Panc1 (cell line): ENCODE measurements around the gene CCDC174. TPM values are rescaled to one million over a fixed set of nuclear protein-coding genes. Genes with fewer than 3 reads are reported as not detected.
A peak's percentile ranks its signal among the peaks of the same experiment; 100 is the strongest.

ENCODE experiments used
- ATAC-seq: fragments of 200-7000 bp; cut with Tn5 transposase; 2 replicates; pipeline ENCODE4 v1.9.1; 2020; ENCODE audit warnings: mild to moderate bottlenecking, moderate library complexity
- BruUV-seq: library from RNA; stranded (reverse); fragments of 400-500 nt; replicated peaks from 2 replicates; lab custom pipeline; 2021; lab: Mats Ljungman, UMichigan
- CTCF ChIA-PET: fragments of 300-600 bp; sonication (Branson Sonifier 250); formaldehyde crosslinking; loops from one replicate; lab custom pipeline; 2022; ENCODE audit warnings: antibody characterized with exemption; lab: Charles Lee
- POLR2A ChIA-PET: fragments of 300-600 bp; sonication (Branson Sonifier 250); formaldehyde crosslinking; loops from one replicate; lab custom pipeline; 2022; ENCODE audit warnings: antibody characterized with exemption; lab: Charles Lee
- DNase-seq: peaks from one replicate; pipeline ENCODE4 v3.0.0-alpha.2; 2010; ENCODE audit warnings: low read depth, low spot score
- H3K27ac ChIP-seq: 2 replicates; pipeline ENCODE4 v1.5.1; 2011; ENCODE audit warnings: mild to moderate bottlenecking, low read length, inconsistent platforms
- H3K27me3 ChIP-seq: fragments of 200-500 bp; sonication (Bioruptor generic); 2 replicates; pipeline ENCODE4 v1.6.0; 2014; ENCODE audit warnings: low read length, inconsistent platforms; ENCODE audit not compliant: control insufficient read depth, insufficient read depth
- H3K36me3 ChIP-seq: fragments of 200-500 bp; sonication (Bioruptor generic); 2 replicates; pipeline ENCODE4 v1.5.1; 2014; ENCODE audit warnings: inconsistent platforms, mild to moderate bottlenecking, low read length, moderate library complexity; ENCODE audit not compliant: control insufficient read depth, insufficient read depth
- H3K4me1 ChIP-seq: 2 replicates; pipeline ENCODE4 v1.5.1; 2011; ENCODE audit warnings: inconsistent platforms, mild to moderate bottlenecking, low read length, moderate library complexity; ENCODE audit not compliant: control insufficient read depth, insufficient read depth
- H3K4me3 ChIP-seq, 2 experiments: 2 replicates each; pipeline ENCODE4 v1.5.1; 2011 to 2012; ENCODE audit warnings: low read depth in 2 of 2, low read length in 2 of 2, mild to moderate bottlenecking in 2 of 2, inconsistent platforms in 1 of 2, moderate library complexity in 1 of 2
- H3K9me3 ChIP-seq: fragments of 200-500 bp; sonication (Bioruptor generic); 2 replicates; pipeline ENCODE4 v1.5.1; 2014; ENCODE audit warnings: low read depth, mild to moderate bottlenecking, inconsistent platforms, low read length, moderate library complexity; ENCODE audit not compliant: control insufficient read depth, insufficient read depth
- POLR2AphosphoS5 ChIP-seq: IDR thresholded peaks from 2 replicates; pipeline ENCODE4 v1.6.1; 2012; ENCODE audit warnings: mild to moderate bottlenecking, low read depth, low read length, moderate library complexity
- SIN3A ChIP-seq: IDR thresholded peaks from 2 replicates; pipeline ENCODE4 v1.6.1; 2012; ENCODE audit warnings: low read depth, mild to moderate bottlenecking, low read length, moderate library complexity, borderline replicate concordance; ENCODE audit not compliant: insufficient read depth
- TCF7L2 ChIP-seq: IDR thresholded peaks from 2 replicates; pipeline ENCODE4 v1.6.1; 2011; ENCODE audit warnings: mild to moderate bottlenecking, low read depth, low read length, inconsistent platforms
- in situ Hi-C: cut with HindIII; loops from 2 replicates; pipeline ENCODE4 v1.10.0; 2016; ENCODE audit warnings: low sequenced_read_pairs, low pct_unique_long_range_greater_than_20kb
- intact Hi-C: fragments of 100-400 bp; cut with micrococcal nuclease; formaldehyde crosslinking; loops from one replicate; pipeline ENCODE4 v1.10.0; 2022; ENCODE audit not compliant: unreplicated experiment
- total RNA-seq: library from RNA; stranded (reverse); gene quantifications from one replicate; pipeline ENCODE4 v1.2.1, GENCODE V29; 2021; ENCODE audit not compliant: unreplicated experiment
- TF ChIP-seq, protein P1 (sequence below): fragments of 450-650 bp; IDR thresholded peaks from 2 replicates; pipeline ENCODE4 v1.5.1; 2017; ENCODE audit warnings: mild to moderate bottlenecking
- TF ChIP-seq, protein P2 (sequence below), 2 experiments: IDR thresholded peaks; 2 replicates each; pipeline ENCODE4 v1.6.1; 2011 to 2012; ENCODE audit warnings: low read depth in 2 of 2, control low read depth in 1 of 2, low read length in 1 of 2, mild to moderate bottlenecking in 1 of 2, moderate library complexity in 1 of 2; ENCODE audit not compliant: insufficient read depth in 1 of 2

CCDC174 gene
- total RNA-seq, 1 experiment from 2014 or later, result 10.6 TPM

DNA sequence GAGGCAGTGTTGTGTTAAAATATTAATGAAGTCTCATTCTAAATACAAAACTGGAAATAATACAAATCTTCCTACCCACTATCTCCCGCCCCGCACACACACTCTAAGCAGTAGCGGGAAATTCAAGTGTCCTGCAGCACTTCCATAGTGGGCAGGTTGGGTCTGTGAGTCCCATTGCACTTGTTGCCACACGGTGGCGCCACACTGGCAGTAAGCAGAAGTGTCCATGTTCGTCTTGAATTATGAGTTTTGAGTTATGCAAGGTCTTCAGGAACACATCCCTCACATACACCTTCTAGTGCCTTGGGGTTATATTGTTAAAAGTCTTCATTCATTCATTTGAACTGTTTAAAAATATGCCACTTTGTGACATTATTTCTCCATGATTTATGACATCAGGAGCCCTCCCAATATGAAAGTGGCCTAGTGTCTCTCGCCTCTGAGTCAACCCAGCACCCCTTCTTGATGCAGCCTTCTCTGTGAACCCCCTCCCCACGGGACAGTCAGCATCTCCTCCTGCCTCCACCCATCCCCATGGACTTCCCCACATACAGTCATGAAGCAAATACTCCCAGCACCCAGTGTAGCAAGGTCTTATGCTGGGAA is 17.6 kb upstream of the CCDC174 start:
- CTCF ChIA-PET, result no interaction called here
- no TSS peak for BruUV-seq
- intact Hi-C loops, result no loop called here

DNA sequence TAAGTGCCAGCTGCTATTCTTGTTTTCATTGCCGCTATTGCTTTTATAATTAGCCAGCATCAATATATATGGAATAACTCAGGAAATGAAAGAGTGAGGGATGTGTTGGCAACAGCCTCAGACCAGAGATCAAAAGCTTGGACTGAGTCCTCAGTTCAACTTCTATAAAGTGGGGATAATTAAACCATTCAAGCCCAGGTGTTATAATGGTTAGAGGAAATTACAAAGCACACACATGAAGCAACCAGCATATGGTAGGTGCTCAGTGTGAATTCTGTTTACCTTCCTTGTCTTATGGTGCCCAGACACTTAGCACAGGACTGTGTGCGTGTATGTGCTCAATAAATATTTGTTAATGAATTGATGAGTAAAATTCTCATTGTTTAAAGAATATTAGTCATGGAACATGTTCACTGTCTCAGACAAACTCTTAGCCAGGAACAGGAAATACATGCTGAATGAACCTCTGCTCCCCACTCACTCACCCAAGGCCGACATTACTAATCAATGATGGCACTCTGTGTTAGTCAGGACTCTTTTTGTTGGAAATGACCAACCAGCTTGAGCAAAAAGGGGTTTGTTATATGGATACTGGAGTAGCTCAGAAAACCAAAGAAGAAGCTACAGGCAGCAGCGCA is 16.7 kb upstream of the CCDC174 start:
- TF ChIP-seq SIN3A, result no peak
- TF ChIP-seq TCF7L2, result no peak
- TF ChIP-seq, protein P1, sequence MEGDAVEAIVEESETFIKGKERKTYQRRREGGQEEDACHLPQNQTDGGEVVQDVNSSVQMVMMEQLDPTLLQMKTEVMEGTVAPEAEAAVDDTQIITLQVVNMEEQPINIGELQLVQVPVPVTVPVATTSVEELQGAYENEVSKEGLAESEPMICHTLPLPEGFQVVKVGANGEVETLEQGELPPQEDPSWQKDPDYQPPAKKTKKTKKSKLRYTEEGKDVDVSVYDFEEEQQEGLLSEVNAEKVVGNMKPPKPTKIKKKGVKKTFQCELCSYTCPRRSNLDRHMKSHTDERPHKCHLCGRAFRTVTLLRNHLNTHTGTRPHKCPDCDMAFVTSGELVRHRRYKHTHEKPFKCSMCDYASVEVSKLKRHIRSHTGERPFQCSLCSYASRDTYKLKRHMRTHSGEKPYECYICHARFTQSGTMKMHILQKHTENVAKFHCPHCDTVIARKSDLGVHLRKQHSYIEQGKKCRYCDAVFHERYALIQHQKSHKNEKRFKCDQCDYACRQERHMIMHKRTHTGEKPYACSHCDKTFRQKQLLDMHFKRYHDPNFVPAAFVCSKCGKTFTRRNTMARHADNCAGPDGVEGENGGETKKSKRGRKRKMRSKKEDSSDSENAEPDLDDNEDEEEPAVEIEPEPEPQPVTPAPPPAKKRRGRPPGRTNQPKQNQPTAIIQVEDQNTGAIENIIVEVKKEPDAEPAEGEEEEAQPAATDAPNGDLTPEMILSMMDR, result no peak
- no peak for TF ChIP-seq POLR2AphosphoS5
- TF ChIP-seq, protein P2, sequence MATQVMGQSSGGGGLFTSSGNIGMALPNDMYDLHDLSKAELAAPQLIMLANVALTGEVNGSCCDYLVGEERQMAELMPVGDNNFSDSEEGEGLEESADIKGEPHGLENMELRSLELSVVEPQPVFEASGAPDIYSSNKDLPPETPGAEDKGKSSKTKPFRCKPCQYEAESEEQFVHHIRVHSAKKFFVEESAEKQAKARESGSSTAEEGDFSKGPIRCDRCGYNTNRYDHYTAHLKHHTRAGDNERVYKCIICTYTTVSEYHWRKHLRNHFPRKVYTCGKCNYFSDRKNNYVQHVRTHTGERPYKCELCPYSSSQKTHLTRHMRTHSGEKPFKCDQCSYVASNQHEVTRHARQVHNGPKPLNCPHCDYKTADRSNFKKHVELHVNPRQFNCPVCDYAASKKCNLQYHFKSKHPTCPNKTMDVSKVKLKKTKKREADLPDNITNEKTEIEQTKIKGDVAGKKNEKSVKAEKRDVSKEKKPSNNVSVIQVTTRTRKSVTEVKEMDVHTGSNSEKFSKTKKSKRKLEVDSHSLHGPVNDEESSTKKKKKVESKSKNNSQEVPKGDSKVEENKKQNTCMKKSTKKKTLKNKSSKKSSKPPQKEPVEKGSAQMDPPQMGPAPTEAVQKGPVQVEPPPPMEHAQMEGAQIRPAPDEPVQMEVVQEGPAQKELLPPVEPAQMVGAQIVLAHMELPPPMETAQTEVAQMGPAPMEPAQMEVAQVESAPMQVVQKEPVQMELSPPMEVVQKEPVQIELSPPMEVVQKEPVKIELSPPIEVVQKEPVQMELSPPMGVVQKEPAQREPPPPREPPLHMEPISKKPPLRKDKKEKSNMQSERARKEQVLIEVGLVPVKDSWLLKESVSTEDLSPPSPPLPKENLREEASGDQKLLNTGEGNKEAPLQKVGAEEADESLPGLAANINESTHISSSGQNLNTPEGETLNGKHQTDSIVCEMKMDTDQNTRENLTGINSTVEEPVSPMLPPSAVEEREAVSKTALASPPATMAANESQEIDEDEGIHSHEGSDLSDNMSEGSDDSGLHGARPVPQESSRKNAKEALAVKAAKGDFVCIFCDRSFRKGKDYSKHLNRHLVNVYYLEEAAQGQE (IDR thresholded peaks at IDR 0.05; ENCODE audit: insufficient read depth in 1 of 2, low read depth in 2 of 2, low read length in 1 of 2), result no peak
- CTCF ChIA-PET, result no interaction called here
- Histone ChIP-seq H3K27me3 (no peaks in the 10 kb centered on the region), H3K4me1 (no peaks in the 10 kb centered on the region), H3K36me3 (no peaks in the 10 kb centered on the region), H3K9me3 (no peaks in the 10 kb centered on the region), H3K27ac (no peak overlapping the region), H3K4me3 (no peak overlapping the region)
- in situ Hi-C loops, result no loop called here
- ATAC-seq, result no peak
- no peak for DNase-seq
- no TSS peak for BruUV-seq
- intact Hi-C loops, result no loop called here
- POLR2A ChIA-PET, result no interaction called here

More for the DNA sequence above, 17.6 kb upstream of the CCDC174 start:
- in situ Hi-C loops, result no loop called here
- Histone ChIP-seq H3K4me1 (no peaks in the 10 kb centered on the region), H3K27ac (no peak overlapping the region), H3K4me3 (no peak overlapping the region), H3K27me3 (no peaks in the 10 kb centered on the region), H3K9me3 (no peaks in the 10 kb centered on the region), H3K36me3 (no peaks in the 10 kb centered on the region)
- ATAC-seq (peak; percentile 86), DNase-seq (peak; percentile 18)
- POLR2A ChIA-PET, result no interaction called here
- TF ChIP-seq, protein P2 (IDR thresholded peaks at IDR 0.05; ENCODE audit: insufficient read depth in 1 of 2, low read depth in 2 of 2, low read length in 1 of 2), result no peak
- TF ChIP-seq, protein P1, result peak; percentile 77
